ENCODE measurements around the gene ARFGAP3.

The ARFGAP3 gene

GRCh38 chr22:42814616-42815015 is 42.5 kb downstream of the ARFGAP3 start:
- no peak for DNase-seq

- DNase-seq, result no peak
These were observed 42.9 kb downstream of the ARFGAP3 start for GRCh38 chr22:42814215-42814614.

GRCh38 chr22:42813501-42813900 is 43.6 kb downstream of the ARFGAP3 start:
- no peak for DNase-seq

- no peak for DNase-seq
These were observed 45.6 kb downstream of the ARFGAP3 start for GRCh38 chr22:42811459-42811858.

- no peak for DNase-seq
These were observed 48.6 kb downstream of the ARFGAP3 start for GRCh38 chr22:42808521-42808920.

GRCh38 chr22:42807185-42807584 is 49.9 kb downstream of the ARFGAP3 start:
- no peak for DNase-seq

GRCh38 chr22:42805998-42806830 is 50.9 kb downstream of the ARFGAP3 start:
- no peak for DNase-seq

GRCh38 chr22:42805016-42805997 is 51.8 kb downstream of the ARFGAP3 start:
- no peak for DNase-seq

GRCh38 chr22:42803389-42803788 is 53.7 kb downstream of the ARFGAP3 start:
- DNase-seq, result no peak

GRCh38 chr22:42801252-42802080 is 55.6 kb downstream of the ARFGAP3 start:
- no peak for DNase-seq

GRCh38 chr22:42800451-42801251 is 56.4 kb downstream of the ARFGAP3 start:
- no peak for DNase-seq

GRCh38 chr22:42799461-42800405 is 57.3 kb downstream of the ARFGAP3 start:
- no peak for DNase-seq

- no peak for DNase-seq
These were observed 58.0 kb downstream of the ARFGAP3 start for GRCh38 chr22:42799061-42799460.

GRCh38 chr22:42797011-42797410 is 60.1 kb downstream of the ARFGAP3 start:
- no peak for DNase-seq

GRCh38 chr22:42796081-42796480 is 61.0 kb downstream of the ARFGAP3 start:
- DNase-seq, result no peak

GRCh38 chr22:42794551-42795510 is 62.2 kb downstream of the ARFGAP3 start:
- no peak for DNase-seq

GRCh38 chr22:42793848-42794405 is 63.1 kb downstream of the ARFGAP3 start:
- DNase-seq, result no peak

GRCh38 chr22:42792909-42793847 is 63.9 kb downstream of the ARFGAP3 start:
- no peak for DNase-seq

All from activated CD8-positive, alpha-beta memory T cell treated with anti-CD3 and anti-CD28 coated beads, Interleukin-2, amount 50 U/mL, for 4 hours (primary cell).